GM12874 (cell line): Measurements from ENCODE around the gene TMEM52B.

Experiments
- TF ChIP-seq, protein P1 (sequence below): IDR thresholded peaks from 2 replicates; pipeline ENCODE4 v1.5.1; 2011; ENCODE audit warnings: low read depth, mild to moderate bottlenecking, control low read depth, low read length, moderate library complexity; ENCODE audit not compliant: insufficient read depth

The TMEM52B gene

DNA sequence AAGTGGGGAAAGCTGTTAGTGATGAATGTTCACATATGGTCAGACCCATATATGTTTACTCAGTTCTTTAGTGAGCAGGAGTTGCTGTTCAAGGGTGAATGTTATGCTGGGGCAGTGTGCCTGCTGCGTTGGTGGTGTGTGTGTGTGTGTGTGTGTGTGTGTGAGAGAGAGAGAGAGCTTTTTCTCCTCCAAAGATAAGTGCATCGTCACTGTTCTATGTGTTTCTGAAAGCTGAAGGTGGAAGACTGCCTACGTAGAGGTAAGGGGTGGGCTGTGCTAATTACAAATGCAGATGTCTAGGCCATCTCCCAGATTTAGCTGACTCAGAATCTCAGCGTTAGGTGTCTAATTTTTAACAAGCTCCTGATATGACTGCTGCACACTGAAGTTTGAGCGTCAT, 44.4 kb downstream of the TMEM52B start:
- TF ChIP-seq, protein P1, sequence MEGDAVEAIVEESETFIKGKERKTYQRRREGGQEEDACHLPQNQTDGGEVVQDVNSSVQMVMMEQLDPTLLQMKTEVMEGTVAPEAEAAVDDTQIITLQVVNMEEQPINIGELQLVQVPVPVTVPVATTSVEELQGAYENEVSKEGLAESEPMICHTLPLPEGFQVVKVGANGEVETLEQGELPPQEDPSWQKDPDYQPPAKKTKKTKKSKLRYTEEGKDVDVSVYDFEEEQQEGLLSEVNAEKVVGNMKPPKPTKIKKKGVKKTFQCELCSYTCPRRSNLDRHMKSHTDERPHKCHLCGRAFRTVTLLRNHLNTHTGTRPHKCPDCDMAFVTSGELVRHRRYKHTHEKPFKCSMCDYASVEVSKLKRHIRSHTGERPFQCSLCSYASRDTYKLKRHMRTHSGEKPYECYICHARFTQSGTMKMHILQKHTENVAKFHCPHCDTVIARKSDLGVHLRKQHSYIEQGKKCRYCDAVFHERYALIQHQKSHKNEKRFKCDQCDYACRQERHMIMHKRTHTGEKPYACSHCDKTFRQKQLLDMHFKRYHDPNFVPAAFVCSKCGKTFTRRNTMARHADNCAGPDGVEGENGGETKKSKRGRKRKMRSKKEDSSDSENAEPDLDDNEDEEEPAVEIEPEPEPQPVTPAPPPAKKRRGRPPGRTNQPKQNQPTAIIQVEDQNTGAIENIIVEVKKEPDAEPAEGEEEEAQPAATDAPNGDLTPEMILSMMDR: no peak

DNA sequence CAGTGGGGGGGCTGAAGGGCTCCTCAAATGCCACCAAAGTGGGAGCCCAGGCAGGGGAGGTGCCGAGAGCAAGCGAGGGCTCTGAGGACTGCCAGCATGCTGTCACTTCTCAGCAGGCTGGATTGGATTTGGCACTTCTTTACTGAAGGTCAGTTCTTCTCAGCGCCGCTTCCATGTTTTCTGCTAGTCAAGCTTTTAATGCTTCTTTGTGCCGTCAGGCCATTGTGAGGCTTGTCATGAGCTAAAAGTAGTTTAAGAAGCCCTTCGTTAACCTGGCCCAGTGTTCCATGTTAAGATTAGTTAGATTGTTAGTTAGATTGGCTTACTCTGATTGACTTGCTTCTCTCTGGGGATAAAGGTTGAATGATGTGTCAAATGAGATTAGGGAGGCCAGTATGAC, 47.3 kb downstream of the TMEM52B start:
- TF ChIP-seq, protein P1: no peak

DNA sequence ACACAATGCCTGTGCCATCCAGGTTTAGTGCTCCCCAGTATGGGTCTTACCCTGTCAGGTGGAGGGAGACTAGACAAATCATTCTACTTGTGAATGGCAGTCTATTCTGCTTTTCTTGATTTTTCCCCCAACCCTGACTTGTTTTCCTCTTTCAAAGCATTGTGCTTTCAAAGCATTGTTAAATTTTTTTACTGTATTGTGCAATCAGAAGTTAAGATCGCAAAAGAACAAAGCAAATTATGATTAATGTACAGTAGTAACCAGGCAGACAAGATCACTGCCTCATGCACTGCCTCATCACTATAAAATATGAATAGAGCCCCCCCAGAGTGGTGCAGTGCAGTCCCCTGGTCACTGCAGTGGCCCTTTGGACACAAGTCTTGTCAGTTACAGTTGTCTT, 47.9 kb downstream of the TMEM52B start:
- TF ChIP-seq, protein P1: no peak

DNA sequence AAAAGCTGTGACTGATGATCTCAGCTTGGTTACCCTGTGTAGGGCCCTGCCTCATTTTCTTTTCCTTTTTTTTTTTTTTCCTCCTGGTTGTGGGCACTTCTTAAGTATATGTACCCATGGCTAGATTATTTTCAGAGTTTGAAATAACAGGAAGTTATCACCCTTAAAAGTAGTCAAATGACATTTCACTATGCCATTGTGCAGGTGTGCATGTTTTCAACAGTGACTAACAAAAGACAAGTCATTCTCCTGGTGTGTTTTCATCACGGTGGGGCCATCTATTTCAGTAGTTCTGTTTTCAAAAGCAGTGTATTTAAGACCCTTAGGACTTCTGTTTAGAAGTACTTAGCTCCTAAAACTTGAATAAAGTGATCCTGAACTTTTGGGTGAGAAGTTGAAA, 48.8 kb downstream of the TMEM52B start:
- TF ChIP-seq, protein P1: no peak

DNA sequence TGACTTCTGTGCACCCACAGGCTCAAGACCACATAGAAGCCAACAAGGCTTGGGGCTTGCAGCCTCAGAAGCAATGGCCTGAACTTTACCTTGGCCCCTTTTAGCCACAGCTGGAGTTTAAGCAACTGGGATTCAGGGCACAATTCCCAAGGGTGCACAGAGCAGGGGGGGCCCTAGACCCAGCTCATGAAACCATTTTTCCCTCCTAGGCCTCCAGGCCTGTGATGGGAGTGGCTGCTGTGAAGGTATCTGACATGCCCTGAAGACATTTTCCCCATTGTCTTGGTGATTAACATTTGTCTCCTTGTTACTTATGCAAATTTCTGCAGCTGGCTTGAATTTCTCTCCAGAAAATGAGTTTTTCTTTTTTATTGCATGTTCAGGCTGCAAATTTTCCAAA, 55.7 kb downstream of the TMEM52B start:
- TF ChIP-seq, protein P1: no peak

DNA sequence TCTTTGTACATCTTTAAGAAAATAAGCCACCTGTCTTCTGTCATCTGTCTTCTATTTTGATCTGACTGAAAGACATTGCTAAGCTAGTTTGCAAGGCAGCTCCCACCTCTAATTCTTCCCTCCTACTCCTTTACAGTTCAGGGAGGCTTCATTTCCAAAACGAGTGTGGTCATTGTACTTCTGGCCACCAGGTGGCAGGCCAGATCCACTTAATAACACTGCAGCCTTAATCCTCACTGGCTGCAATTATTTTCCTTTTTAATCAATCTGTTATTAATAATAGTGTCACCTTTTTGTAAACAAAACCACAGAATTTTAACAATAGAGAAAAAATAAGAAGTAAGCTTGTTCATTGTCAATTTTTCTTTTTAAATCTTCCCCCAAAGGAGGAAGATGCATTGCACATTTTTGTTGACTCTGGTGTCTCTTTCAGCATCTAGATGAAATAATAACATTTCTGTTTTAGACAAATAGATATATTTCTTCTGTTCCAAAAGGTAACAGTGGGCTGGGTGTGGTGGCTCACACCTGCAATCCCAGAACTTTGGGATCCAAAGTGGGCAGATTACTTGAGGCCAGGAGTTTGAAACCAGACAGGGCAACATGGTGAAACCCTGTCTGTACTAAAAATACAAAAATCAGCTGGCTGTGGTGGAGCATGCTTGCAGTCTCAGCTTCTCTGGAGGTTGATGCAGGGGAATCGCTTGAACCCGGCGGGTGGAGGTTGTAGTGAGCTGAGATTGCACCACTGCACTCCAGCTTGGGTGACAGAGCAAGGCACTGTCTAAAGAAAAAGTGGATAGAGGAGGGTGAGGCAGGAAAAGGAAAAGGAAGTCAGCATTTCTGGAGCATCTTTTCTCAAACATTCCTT, 57.2 kb downstream of the TMEM52B start:
- TF ChIP-seq, protein P1: peak; percentile 55

DNA sequence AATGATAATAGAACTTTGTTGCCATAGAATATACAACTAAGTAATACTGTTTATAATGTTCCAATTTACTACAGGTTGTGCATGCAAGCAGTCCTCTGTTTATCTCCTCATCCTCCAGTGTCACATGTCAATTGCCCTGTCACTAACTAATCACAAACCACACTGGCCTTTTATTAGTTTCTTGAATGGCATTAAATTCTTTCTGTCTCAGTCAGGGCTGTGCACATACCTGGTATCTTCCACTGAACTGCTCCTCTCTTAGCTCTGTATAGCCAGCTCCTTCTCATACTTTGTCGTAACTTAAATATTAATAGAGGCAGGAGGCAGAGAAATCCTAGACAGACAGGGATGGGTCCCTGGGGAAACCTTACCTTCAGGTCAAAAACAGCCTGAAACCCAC, 57.9 kb downstream of the TMEM52B start:
- TF ChIP-seq, protein P1: no peak
